T-helper 2 cell (primary cell): Measurements from ENCODE around the gene APOA1.

Experiments
- DNase-seq, 5 experiments: peaks; one replicate each; pipeline versions ENCODE4 v3.0.0 to v3.0.0-alpha.2; 2012 to 2022
- total RNA-seq, 2 donors: gene quantifications; one replicate each; lab custom pipeline; 2026; lab: John Stamatoyannopoulos, UW

The APOA1 gene
- total RNA-seq, result 0.34 to 0.62 reads per million in 2 donors

DNA sequence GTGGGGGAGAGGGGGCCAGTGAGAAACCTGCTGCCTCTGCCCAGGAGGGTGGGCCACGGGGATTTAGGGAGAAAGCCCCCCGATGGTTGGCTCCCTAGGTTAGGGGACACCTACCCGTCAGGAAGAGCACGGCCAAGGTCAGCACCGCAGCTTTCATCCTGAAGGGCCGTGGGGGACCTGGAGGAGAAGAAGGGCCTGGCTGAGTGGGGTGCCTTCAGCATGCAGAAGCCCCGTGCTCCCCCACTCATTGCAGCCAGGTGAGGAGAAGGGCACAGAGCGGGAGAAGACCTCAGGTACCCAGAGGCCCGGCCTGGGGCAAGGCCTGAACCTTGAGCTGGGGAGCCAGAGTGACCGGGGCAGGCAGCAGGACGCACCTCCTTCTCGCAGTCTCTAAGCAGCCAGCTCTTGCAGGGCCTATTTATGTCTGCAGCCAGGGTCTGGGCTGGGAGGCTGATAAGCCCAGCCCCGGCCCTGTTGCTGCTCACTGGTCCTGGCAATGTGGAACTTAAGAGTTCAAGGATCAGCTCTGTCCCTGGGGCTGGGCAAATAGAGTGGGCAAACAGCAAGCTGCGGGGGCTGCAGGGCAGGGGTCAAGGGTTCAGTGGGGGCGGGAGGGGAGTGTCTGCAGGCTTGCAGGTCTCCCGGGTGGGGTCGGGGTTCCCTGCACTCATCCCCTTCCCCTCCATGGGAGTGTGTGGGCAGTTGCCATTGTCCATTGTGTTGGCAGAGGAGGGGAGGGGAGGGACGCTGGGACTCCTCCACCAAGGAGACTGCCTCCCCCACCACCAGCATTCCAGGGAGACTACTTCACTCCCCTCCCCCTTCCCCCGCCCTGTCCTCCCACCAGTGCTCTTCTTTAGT, at the start of gene APOA1:
TSS of gene APOA1 (minus strand) at position 392 of the 861 bp plus-strand sequence. CDS start at position 157, 235 bp downstream.
- DNase-seq, result no peak

DNA sequence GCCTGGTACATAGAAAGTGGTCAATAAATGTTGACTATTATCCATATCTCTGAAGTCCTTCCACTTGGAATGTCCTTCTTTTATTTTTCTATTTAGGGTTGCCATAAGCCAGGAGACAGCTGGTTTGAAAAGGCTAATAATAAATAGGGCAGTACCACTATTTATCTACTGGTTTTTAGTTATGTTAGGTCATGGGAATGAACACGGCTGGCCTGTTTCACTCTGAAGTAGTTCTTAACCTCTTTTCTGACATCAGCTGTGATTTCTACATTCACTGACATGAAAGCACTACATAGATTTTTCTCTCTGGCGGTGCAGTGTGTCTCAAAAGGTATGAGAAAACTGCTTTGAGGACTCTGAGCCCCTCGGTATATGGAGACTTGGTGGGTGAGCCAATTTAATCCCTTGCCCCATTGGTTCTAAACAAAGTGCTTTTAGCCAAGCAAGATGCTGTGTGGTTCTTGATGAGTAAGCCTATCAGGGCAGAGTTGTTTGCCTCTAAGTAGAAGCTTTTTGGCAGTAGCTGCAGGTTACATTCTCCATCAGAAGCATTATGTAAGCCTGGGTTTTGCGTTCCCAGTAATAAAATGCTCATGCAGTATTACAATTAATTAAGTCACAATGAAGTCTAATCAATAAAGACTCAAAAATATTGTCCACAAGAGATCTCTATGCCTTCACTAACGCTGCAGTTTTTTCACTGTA, 48.7 kb upstream of the APOA1 start:
- DNase-seq, result no peak

DNA sequence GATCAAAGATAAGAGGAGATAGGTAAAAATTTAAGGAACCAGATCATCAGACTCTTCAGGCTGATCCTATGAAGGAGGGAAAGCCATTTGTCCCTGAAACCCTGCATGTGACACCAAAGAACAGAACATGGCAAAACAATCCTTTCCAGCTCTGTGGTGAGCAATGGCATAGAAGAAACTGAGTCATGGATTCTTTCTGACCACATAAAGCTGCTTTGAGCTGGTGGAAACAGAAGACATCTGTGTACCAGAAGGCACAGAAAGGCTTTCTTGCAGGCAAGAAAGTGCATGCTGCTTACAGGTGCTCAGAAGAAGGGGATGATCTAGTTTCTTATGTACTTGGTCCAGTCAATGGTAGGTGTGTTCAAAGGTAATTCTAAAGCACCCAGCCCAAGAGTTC, 45.0 kb upstream of the APOA1 start:
- DNase-seq, result no peak

DNA sequence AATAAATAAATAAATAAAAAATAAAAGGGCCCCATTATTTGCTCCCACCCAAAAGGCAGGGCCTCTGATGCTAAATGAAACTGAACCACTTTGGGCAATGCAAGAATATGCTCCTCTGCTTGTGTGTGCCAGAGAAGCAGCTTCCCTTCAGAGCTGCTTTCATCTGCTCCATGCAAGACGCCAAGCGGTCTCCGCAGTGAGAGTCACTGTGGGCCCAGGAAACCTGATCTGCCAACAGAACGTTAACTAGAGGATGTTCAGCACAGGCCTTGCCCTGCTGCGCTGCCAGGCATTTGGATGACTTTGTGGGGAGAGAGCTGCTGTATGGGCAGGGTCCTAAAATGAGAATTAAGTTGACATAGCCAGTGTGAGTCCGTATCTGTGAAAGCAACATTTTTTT, 43.7 kb upstream of the APOA1 start:
- no peak for DNase-seq

DNA sequence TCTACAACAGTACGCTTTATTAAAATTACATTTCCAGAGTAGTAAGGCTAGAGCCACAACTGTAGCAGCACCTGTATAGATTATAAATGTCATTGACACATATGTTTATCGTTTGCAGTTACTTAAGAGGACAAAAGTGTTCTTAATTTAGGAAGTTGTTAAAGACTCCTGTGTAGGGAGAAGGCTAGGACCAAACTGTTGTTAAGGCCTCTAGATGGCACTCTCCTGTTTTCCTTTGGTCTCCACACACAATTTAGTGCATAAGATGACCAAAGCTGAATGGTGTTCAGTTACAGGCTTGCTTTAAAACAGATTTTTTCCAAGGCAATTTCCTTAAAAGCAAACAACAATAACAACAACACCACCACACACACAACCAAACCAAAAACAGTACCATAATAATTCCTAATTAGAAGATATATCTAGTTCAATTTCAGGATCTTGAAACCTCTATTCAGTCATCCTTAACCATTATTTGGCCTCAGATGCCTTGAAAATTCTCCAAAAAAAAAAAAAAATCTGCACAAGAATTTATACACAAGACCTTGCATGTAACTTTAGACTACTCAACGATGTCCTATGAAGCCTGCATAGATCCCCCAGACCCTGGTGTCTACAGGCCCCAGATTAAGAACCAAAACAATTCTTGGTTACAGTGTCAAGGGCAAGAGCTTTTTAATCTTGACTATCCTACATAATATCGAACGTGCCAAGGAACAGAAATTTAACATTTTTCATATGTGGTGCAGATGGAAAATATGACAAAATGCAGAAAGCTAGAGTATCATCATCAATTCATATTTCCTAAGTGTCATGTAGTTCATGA, 42.6 kb upstream of the APOA1 start:
- DNase-seq, result peak in 2 of 5 experiments; percentile 18 to 69

DNA sequence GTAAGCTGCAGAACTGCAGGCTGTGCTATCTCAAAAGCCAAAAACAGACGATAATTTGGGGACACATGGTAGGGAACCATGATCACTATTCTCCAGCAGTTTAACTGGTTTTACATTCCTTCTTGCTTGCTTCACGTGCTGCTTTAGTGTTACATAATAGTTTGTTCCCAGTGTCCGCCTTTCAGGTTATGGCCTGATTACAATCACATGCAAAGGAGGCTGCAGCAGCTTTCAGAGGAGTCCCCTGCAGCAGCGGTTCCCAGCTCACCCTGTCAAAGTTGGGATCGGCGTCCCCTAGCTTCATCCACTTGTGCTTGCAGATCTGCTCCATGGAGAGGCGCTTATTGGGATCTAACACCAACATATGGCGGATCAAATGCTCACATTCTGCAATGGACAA, 39.2 kb upstream of the APOA1 start:
- no peak for DNase-seq

DNA sequence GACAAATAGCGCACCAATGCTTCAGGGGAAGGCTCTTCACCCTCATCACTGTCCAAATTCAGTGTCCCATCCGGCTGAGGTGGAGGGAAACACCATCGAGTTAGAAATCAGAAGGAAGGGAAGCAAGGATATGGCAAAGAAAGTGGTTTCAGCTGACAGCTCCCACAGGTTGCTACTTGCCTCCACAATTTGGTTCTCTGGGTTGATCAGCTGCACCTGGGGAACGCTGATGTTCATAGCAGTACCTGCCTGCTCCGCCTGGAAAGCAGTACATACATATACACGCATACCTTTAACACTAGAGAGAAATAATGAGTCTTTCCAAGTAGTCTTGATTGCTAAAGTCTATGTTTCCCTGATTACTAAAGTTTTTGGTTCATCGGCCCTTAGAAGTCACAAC, 37.8 kb upstream of the APOA1 start:
- no peak for DNase-seq

DNA sequence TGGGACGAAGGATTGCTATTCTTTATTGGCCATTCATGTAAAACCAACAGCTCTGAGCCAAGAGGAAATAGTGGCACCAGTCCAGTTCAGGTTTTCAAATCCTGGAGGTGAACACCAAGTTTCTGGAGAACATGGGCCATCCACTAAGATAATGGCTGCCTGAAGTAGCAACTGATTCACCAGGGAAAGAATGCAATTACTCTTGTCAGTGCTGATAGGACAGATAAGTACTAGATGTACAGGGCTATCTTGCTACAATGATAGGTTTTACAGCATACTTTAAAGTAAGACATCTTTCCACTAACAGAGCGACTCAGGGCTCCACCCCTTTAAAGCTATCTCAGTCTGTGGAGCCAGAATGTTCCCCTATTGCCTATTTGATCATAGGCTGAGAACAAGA, 36.8 kb upstream of the APOA1 start:
- DNase-seq, result no peak

DNA sequence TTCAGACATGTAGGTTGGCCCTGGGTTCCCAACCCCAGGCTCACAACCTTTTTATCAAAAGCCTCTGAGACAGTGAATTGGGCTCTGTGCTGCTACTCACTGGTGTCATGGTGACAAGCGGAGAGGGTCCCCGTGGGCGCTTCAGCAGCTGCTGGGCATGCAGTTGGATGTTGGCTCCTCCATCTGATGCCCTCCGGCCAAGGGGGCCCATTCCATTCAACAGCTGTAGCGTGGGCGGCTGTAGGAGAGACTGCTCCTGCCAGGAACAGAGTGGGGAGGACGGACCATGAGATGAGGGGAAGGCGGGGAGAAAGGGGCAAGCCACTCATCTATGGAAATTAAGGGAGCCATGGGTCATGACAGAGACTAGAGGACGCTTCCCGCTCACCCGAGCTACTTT, 36.0 kb upstream of the APOA1 start:
- no peak for DNase-seq

DNA sequence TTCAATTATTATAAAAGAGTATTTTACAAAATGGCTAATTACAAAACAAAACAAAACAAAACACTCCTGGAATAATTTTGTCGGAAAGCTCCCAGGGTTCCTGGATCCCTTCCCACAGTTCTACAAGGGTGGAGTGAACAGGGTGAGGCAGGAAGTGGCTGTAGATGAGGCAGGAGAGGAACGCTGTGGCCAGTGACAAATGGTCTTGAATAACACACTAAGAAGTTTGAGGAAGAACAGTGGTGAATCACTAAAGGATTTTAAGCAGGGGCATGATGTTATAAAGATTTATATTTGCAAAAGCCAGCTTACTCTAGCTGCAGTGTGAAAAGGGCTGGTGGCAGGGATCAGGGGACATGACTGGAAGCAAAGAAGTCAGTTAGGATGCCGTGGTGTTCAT, 33.8 kb upstream of the APOA1 start:
- DNase-seq, result no peak

DNA sequence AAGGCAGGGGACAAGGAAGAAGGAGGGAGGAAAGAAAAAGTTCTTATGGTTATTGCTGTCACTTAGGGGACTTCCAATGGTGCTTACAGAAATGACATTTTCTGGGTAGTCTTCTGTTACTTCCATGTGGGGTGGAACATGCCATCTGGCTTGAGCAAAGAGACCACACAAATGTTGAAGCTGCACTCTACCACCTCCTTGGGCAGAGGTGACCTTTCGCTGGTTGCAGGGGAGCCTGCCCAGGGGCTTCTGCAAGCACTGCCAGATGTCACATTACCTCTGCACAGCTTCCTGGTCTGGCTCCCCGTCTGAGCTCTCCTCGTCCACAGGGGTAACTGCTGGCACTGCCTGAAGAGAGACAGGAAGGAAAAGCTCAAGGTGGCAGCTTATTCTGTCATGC, 32.6 kb upstream of the APOA1 start:
- no peak for DNase-seq

DNA sequence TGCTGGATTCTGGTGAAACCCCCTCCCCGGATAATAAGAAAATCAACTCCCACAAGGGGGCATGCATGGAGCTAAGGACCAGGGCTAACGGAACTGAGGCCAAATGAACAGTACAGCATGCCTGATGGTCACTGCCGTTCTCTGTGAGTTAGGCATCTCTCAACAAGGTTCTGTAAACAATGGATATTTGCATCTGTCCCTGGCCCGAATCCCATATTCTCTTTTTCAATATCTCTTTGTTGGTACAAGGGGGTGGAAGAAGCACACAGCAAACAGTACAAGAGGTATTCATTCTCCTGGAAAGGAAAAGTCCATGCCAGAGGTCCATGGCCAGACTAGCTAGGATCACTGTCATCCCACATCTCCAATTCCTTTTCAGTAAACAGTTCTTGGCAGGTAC, 32.2 kb upstream of the APOA1 start:
- no peak for DNase-seq

DNA sequence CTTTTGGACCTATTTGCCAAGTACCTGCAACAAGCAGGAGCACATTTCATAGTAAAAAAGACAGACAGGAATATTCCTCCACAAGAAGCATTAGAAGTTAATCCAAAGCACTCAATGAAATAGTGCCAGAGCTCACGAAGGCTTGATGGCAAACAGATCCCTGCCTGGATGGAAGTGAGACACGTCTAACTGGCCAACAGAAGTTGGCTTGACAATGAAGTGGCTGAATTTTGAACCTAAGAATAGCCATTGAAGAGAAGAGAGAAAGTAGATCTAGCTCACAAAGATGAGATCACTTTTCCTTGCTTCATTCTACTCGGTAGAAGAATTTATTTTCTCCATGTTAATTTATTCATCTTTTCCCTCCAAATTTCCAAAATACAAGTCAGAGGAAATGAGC, 30.6 kb upstream of the APOA1 start:
- no peak for DNase-seq

DNA sequence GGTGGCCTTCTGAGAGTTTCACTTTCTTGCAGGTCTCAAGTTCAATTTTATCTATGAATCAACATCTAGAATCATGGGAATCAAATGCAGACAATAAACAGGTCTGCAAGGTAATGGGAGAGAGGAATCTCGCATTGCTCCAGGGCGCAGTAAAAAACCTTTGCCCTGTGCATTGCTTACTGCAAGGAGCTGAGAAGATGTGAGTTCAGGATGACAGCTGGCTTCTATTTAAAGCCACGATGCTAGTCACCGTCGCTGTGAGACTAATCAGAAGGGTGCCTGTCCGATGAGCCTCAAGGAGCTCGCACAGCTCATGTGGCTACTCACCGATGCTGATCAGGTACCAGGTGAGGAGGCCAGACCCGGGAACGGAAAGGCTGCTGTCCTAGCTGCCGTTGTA, 30.2 kb upstream of the APOA1 start:
- DNase-seq, result no peak

DNA sequence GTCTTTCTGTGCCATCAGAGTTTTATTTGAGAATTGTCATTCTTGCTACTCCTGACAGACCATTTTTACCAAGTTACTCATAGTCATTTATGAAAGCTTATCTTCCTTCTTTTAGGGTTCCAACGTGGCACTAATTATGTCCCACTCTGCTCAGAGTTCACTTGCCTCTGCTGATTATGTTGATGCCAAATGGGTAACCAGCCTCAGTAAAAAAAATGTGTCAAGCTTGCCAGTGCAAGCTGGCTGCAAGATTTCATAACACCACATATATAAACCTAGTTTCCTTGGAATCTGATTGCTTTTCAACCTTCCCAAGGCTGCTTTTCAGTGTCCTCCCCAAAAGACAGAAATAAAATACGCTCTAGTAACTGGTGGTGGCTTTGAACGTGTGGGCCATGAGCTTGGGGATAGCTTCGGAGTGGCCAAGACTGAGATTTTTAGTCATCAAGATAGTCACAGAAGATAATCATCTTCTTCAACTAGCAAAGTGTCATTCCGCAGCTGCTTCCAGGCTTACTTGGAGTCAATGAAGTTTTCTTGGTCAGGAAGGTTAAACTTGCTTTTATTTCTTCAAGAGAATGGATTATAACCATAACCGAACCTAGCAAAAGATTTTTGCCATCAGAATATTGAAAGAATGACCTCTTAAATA, 29.5 kb upstream of the APOA1 start:
- no peak for DNase-seq

DNA sequence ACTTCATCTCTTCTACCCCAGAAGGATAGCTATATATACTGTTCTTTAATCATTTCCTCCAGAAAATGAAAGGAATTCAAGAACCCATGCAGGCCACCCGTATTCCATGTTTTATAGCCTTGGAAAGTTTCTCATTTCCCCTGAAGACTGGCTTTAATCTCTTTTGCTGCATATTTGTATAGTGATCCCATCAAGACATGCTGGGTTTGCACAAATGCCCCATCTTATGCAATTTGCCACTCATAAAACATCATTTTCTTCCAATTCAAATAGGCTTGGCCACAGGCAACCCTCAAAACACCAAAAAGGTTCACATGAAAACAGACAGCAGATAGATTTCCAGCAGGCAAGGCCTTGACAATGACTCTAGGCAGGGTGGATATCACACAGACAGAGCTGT, 28.3 kb upstream of the APOA1 start:
- DNase-seq, result no peak

DNA sequence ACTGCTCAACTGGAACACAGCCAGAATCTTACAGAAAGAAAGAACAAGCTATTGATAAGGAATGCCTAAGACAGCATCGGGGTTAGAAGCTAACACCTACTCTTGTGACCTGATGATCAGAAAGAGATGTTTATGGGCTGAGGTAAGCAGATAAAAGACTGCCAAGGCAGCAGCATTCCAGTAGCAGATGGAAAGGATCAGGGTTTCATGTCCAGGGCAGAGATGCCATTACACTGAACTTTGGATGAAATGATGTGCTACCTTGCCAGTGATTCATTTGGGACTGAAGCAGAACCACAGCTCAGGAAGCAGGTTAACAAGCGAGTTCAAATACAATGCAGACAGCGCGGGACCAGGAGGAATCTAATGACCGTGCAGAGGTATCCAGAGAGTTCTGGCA, 27.1 kb upstream of the APOA1 start:
- DNase-seq, result no peak

DNA sequence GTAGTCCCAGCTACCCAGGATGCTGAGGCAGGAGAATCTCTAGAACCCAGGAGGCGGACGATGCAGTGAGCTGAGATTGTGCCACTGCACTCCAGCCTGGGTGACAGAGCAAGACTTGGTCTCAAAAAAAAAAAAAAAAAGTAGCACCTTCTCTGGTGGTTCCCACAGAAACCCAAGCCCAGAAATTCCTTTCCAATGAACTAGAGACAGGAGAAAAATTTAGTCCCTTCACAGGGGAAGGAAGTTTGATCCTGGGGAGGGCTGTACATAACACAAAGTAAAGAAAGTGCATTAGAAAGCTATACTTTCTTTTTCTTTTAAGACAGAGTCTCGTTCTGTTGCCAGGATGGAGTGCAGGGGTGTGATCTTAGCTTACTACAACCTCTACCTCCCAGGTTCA, 25.5 kb upstream of the APOA1 start:
- no peak for DNase-seq

DNA sequence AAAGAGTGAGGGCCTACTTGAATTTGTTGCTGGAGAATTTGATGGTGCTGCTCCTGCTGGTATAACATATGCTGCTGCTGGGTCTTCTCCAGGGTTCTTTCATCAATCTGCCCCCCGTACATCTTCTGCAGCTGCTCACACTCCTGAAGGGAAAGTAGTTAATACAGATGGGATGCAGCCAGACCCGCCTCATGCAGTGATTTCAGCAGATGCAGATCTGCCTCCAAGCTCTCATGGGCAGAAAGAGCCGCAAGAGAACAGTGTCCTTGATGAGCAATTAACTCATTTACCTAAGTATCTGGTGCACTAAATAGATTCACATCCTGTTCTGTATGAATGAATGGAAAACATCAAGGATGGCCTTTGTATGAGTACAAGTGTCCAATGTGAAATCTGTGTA, 24.8 kb upstream of the APOA1 start:
- no peak for DNase-seq

DNA sequence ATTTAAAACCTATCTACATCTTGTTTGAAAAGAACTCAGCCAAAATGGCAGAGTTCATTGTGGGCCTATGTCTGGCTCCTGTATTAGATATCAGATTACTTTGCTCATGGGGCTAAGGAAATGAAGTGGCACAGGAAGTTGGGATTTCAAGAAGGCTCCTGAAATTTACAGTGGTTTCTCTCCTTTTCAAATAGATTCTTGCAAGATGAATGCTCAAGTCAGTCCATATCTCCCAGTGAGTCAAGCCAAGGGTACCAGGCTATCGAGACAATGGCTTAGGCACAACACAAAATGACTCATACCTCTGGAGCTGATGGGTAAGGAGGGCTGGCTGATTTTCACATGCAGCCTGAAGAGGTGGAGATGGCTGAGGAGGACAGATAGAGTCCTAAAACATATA, 24.1 kb upstream of the APOA1 start:
- DNase-seq, result no peak

DNA sequence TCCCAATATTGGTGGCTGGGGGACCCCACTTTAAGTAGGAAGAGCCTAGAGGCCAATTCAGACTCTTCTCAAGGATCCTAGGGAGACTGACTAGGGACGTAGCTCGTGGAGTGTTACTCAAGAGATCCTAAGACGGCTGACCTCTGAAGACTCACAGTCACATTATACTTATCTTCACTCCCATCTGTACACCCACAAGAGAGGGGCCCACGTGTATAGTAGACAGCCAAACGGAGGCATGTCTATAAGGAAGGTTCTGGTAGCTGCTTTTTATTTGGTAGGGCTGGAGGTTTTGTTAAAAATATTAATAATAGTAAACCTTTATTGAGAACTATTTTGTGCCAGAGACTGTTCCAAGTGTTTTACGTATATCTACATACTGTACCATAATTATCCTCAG, 22.9 kb upstream of the APOA1 start:
- no peak for DNase-seq

DNA sequence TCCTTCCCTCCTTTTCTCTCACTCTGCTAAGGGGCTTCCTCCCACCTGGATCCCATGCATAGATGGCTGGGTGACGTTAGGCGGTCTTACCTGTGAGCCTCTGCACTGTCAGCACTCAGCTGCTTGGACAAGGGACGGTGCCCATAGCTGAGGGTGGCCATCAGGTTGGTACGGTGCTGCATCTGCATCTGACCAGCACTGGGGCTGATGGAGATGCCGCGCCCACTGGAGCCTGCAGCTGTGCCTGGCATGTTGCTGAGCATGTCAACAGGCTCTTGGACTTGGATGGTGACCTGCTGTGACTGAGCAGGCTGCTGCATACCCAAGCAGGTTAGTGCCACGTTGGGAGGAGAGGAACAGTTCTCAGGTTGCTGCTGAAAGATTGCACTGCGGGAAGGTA, 21.8 kb upstream of the APOA1 start:
- no peak for DNase-seq

DNA sequence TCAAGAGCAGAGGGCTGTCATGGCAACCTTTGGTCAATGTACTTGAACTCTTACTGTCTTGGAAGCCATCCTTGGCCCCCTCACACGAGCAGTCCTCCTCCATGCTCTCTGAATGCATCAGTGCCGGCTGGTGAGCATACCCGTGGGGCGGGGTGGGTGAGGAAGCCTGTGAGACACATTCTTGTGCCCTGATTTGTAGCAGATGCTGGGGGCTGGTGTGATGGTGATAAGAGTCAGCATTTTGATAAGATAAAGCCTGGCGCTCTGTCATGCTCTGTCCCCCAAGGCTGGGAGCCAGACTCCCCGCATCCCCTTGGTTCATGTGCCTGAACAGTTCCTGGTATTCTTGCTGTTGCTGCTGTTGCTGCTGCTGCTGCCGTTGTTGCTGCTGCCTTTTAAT, 20.5 kb upstream of the APOA1 start:
- DNase-seq, result no peak
